ENCODE measurements around the gene MTURN.

MTURN gene

DNA sequence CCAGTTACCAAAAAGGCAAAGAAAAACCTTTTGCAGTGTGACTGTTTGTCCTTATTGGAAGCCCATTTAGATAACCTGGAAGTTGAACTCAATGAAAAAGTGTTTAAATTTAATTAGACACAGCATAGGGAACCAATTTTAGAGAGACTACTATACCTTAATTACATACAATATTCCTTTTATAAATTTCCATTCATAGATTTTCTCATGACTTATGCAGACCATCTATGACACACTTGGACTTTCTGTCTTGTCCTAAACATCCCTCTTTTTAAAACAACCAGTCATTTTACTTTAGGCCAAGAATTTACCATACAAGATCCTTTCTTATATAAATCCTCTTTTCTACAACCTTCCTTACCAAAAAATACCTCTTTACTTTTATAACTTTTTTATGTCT is 61.6 kb downstream of the MTURN start:
- no peak overlapping the region for H2AFZ ChIP-seq (ENCODE audit: low read depth, low read length)
- no peak overlapping the region for H2BK15ac ChIP-seq (ENCODE audit: low read depth, poor library complexity, severe bottlenecking)
- H2BK5ac ChIP-seq (ENCODE audit: low read depth, low read length, poor library complexity, severe bottlenecking), result no peak overlapping the region
- peaks cover 0 to 10% of the 10 kb centered on the region in 2 experiments for H3K36me3 ChIP-seq (ENCODE audit: control insufficient read depth in 1 of 2, insufficient read depth in 2 of 2, low read depth in 1 of 2, low read length in 2 of 2)
- H3K27me3 ChIP-seq (ENCODE audit: control insufficient read depth in 1 of 2, insufficient read depth in 1 of 2, low read length in 2 of 2), result peaks cover 0 to 5% of the 10 kb centered on the region in 2 experiments
- no peak overlapping the region for H4K91ac ChIP-seq (ENCODE audit: low read length)
- no peak overlapping the region for H3K27ac ChIP-seq (ENCODE audit: low read length, poor library complexity, severe bottlenecking)
- H3K4ac ChIP-seq (ENCODE audit: low read depth in 1 of 2, low read length in 2 of 2), result no peak overlapping the region
- no peak overlapping the region for H2BK120ac ChIP-seq (ENCODE audit: low read depth, low read length)
- H2AK5ac ChIP-seq (ENCODE audit: low read length, severe bottlenecking), result no peak overlapping the region
- H3K79me1 ChIP-seq (replicated peaks; ENCODE audit: low read length, poor library complexity, severe bottlenecking), result no peaks in the 10 kb centered on the region
- no peaks in the 10 kb centered on the region for H3K4me1 ChIP-seq (ENCODE audit: control insufficient read depth, insufficient read depth, low read depth, low read length)
- no peak for DNase-seq
- H3K4me2 ChIP-seq (ENCODE audit: low read length, poor library complexity, severe bottlenecking), result no peak overlapping the region
- no peak overlapping the region for H3K18ac ChIP-seq (ENCODE audit: low read depth in 1 of 2, low read length in 2 of 2)
- H3K9ac ChIP-seq (ENCODE audit: low read length), result no peak overlapping the region
- H3K23ac ChIP-seq (ENCODE audit: low read length in 2 of 2), result no peak overlapping the region
- H3K14ac ChIP-seq (ENCODE audit: low read length in 2 of 2), result no peak overlapping the region
- no peak overlapping the region for H4K8ac ChIP-seq (ENCODE audit: low read length)
- H3K9me3 ChIP-seq (ENCODE audit: control insufficient read depth, low read length), result peaks cover 30% of the 10 kb centered on the region
- H3K4me3 ChIP-seq (ENCODE audit: insufficient read depth in 1 of 2, low read depth in 1 of 2, low read length in 2 of 2), result no peak overlapping the region
- no peak overlapping the region for H2BK12ac ChIP-seq (ENCODE audit: low read length in 2 of 2)

DNA sequence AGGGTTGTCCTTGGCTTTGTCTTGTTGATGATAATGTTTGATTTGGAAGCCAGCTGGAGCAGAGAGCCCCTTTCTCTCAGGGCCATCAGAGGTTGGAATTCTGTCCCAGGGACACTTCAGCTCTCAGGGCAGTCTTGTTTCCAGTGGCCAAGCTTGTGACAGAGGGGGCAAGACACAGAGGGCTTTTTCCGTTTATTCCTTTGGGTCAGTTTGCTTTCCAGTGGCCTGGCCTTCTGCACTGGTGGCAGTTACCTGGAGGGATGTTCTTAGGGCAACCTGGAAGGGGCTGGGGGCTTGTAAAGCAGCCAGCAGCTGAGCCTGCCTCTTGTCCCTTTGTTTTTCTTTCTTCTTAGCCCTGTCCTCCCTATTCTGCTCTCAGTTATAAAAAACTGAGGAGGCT is 62.7 kb downstream of the MTURN start:
- WGBS, result 80% methylated on average over 1 of the region's 1 CpG

DNA sequence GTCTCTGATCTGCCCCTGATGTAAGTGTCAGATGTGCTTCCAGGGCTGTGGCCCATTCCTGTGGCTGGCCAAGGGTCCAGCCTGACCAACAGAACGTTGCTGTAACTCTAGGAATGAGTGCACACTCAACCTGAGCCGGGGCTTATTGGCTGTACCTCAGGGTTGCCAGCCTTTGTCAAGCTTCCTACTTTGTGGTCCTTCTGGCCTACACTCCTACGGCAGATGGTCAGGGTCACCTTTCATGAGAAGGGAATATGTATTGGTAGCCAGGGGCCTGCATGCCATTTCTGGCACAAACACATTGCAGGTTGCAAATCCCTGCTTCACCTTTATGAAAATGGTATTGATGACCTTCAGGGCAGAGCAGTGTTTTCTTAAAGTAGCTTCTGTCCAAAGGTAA is 64.5 kb downstream of the MTURN start:
- Histone ChIP-seq H2BK15ac (ENCODE audit: low read depth, poor library complexity, severe bottlenecking) (no peak overlapping the region), H2BK5ac (ENCODE audit: low read depth, low read length, poor library complexity, severe bottlenecking) (no peak overlapping the region), H3K36me3 (ENCODE audit: control insufficient read depth in 1 of 2, insufficient read depth in 2 of 2, low read depth in 1 of 2, low read length in 2 of 2) (peaks cover 0 to 8% of the 10 kb centered on the region in 2 experiments), H3K4me3 (ENCODE audit: insufficient read depth in 1 of 2, low read depth in 1 of 2, low read length in 2 of 2) (no peak overlapping the region), H3K27ac (ENCODE audit: low read length, poor library complexity, severe bottlenecking) (no peak overlapping the region), H3K27me3 (ENCODE audit: control insufficient read depth in 1 of 2, insufficient read depth in 1 of 2, low read length in 2 of 2) (peaks cover 0 to 4% of the 10 kb centered on the region in 2 experiments), H4K91ac (ENCODE audit: low read length) (no peak overlapping the region), H4K8ac (ENCODE audit: low read length) (no peak overlapping the region), H3K79me1 (replicated peaks; ENCODE audit: low read length, poor library complexity, severe bottlenecking) (no peaks in the 10 kb centered on the region), H3K14ac (ENCODE audit: low read length in 2 of 2) (no peak overlapping the region), H2BK12ac (ENCODE audit: low read length in 2 of 2) (no peak overlapping the region), H2AK5ac (ENCODE audit: low read length, severe bottlenecking) (no peak overlapping the region), H3K18ac (ENCODE audit: low read depth in 1 of 2, low read length in 2 of 2) (no peak overlapping the region), H3K23ac (ENCODE audit: low read length in 2 of 2) (no peak overlapping the region), H3K4ac (ENCODE audit: low read depth in 1 of 2, low read length in 2 of 2) (no peak overlapping the region), H3K9ac (ENCODE audit: low read length) (no peak overlapping the region), H3K4me1 (ENCODE audit: control insufficient read depth, insufficient read depth, low read depth, low read length) (no peaks in the 10 kb centered on the region), H2AFZ (ENCODE audit: low read depth, low read length) (no peak overlapping the region), H3K4me2 (ENCODE audit: low read length, poor library complexity, severe bottlenecking) (no peak overlapping the region), H2BK120ac (ENCODE audit: low read depth, low read length) (no peak overlapping the region), H3K9me3 (ENCODE audit: control insufficient read depth, low read length) (peaks cover 30% of the 10 kb centered on the region)
- no peak for DNase-seq
- WGBS, result 57% methylated on average over 3 of the region's 3 CpGs

More for the DNA sequence above, 62.7 kb downstream of the MTURN start:
- Histone ChIP-seq H3K18ac (ENCODE audit: low read depth in 1 of 2, low read length in 2 of 2) (no peak overlapping the region), H2BK12ac (ENCODE audit: low read length in 2 of 2) (no peak overlapping the region), H2BK5ac (ENCODE audit: low read depth, low read length, poor library complexity, severe bottlenecking) (no peak overlapping the region), H4K8ac (ENCODE audit: low read length) (no peak overlapping the region), H4K91ac (ENCODE audit: low read length) (no peak overlapping the region), H3K4me1 (ENCODE audit: control insufficient read depth, insufficient read depth, low read depth, low read length) (no peaks in the 10 kb centered on the region), H3K27ac (ENCODE audit: low read length, poor library complexity, severe bottlenecking) (no peak overlapping the region), H3K14ac (ENCODE audit: low read length in 2 of 2) (no peak overlapping the region), H3K36me3 (ENCODE audit: control insufficient read depth in 1 of 2, insufficient read depth in 2 of 2, low read depth in 1 of 2, low read length in 2 of 2) (peaks cover 0 to 8% of the 10 kb centered on the region in 2 experiments), H3K4me2 (ENCODE audit: low read length, poor library complexity, severe bottlenecking) (no peak overlapping the region), H3K23ac (ENCODE audit: low read length in 2 of 2) (no peak overlapping the region), H2AFZ (ENCODE audit: low read depth, low read length) (no peak overlapping the region), H3K27me3 (ENCODE audit: control insufficient read depth in 1 of 2, insufficient read depth in 1 of 2, low read length in 2 of 2) (peaks cover 0 to 4% of the 10 kb centered on the region in 2 experiments), H3K9ac (ENCODE audit: low read length) (no peak overlapping the region), H3K79me1 (replicated peaks; ENCODE audit: low read length, poor library complexity, severe bottlenecking) (no peaks in the 10 kb centered on the region), H2AK5ac (ENCODE audit: low read length, severe bottlenecking) (no peak overlapping the region), H2BK15ac (ENCODE audit: low read depth, poor library complexity, severe bottlenecking) (no peak overlapping the region), H3K4me3 (ENCODE audit: insufficient read depth in 1 of 2, low read depth in 1 of 2, low read length in 2 of 2) (no peak overlapping the region), H3K9me3 (ENCODE audit: control insufficient read depth, low read length) (peaks cover 30% of the 10 kb centered on the region), H3K4ac (ENCODE audit: low read depth in 1 of 2, low read length in 2 of 2) (no peak overlapping the region), H2BK120ac (ENCODE audit: low read depth, low read length) (no peak overlapping the region)
- no peak for DNase-seq

DNA sequence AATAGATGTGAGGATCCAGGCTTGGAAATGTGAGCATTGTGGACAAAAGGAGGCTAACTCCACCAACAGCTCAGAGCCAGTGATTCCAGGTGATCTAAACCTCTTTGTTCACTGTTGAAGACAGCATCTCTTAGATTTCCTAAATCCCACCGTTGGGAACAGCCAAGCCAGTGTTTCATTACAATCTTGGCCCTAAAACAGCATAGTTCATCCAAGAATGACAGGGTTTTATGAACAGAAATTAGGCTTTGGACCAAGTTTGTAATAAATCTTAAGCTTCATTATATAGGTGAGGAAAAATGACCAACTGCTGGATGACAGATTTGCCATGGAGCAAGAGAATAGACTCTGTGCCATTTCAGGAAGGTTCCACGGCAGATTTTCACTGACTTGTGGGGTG is 65.8 kb downstream of the MTURN start:
- no peak overlapping the region for H2AFZ ChIP-seq (ENCODE audit: low read depth, low read length)
- H3K36me3 ChIP-seq (ENCODE audit: control insufficient read depth in 1 of 2, insufficient read depth in 2 of 2, low read depth in 1 of 2, low read length in 2 of 2), result peaks cover 0 to 4% of the 10 kb centered on the region in 2 experiments
- H3K9ac ChIP-seq (ENCODE audit: low read length), result no peak overlapping the region
- no peaks in the 10 kb centered on the region for H3K4me1 ChIP-seq (ENCODE audit: control insufficient read depth, insufficient read depth, low read depth, low read length)
- H2AK5ac ChIP-seq (ENCODE audit: low read length, severe bottlenecking), result no peak overlapping the region
- no peak overlapping the region for H3K23ac ChIP-seq (ENCODE audit: low read length in 2 of 2)
- peaks cover 0 to 4% of the 10 kb centered on the region in 2 experiments for H3K27me3 ChIP-seq (ENCODE audit: control insufficient read depth in 1 of 2, insufficient read depth in 1 of 2, low read length in 2 of 2)
- H2BK12ac ChIP-seq (ENCODE audit: low read length in 2 of 2), result no peak overlapping the region
- H3K9me3 ChIP-seq (ENCODE audit: control insufficient read depth, low read length), result peaks cover 17% of the 10 kb centered on the region
- no peak overlapping the region for H2BK5ac ChIP-seq (ENCODE audit: low read depth, low read length, poor library complexity, severe bottlenecking)
- H3K4me3 ChIP-seq (ENCODE audit: insufficient read depth in 1 of 2, low read depth in 1 of 2, low read length in 2 of 2), result no peak overlapping the region
- no peak overlapping the region for H4K91ac ChIP-seq (ENCODE audit: low read length)
- DNase-seq, result no peak
- no peak overlapping the region for H2BK120ac ChIP-seq (ENCODE audit: low read depth, low read length)
- H4K8ac ChIP-seq (ENCODE audit: low read length), result no peak overlapping the region
- H3K4me2 ChIP-seq (ENCODE audit: low read length, poor library complexity, severe bottlenecking), result no peak overlapping the region
- H3K27ac ChIP-seq (ENCODE audit: low read length, poor library complexity, severe bottlenecking), result no peak overlapping the region
- H3K79me1 ChIP-seq (replicated peaks; ENCODE audit: low read length, poor library complexity, severe bottlenecking), result no peaks in the 10 kb centered on the region
- H3K4ac ChIP-seq (ENCODE audit: low read depth in 1 of 2, low read length in 2 of 2), result no peak overlapping the region
- H3K14ac ChIP-seq (ENCODE audit: low read length in 2 of 2), result no peak overlapping the region
- WGBS, result 75% methylated on average over 2 of the region's 2 CpGs
- no peak overlapping the region for H3K18ac ChIP-seq (ENCODE audit: low read depth in 1 of 2, low read length in 2 of 2)
- H2BK15ac ChIP-seq (ENCODE audit: low read depth, poor library complexity, severe bottlenecking), result no peak overlapping the region

Measured in mesenchymal stem cell (in vitro differentiated cells and primary cell).